HCT116 (cell line): ENCODE measurements around the gene TASP1.

Experiments used
- CTCF ChIP-seq, 3 experiments: fragments of 200-600 bp in 1 of 3; sonication (generic) in 1 of 3; IDR thresholded peaks in 2 of 3; conservative IDR thresholded peaks in 1 of 3; 2 replicates each; pipeline ENCODE4 v1.5.1; 2012 to 2017; ENCODE audit warnings: low read depth in 2 of 3, low read length in 2 of 3, antibody characterized with exemption in 1 of 3, borderline replicate concordance in 1 of 3, control low read depth in 1 of 3, mild to moderate bottlenecking in 1 of 3, mixed read lengths in 1 of 3, mixed run types in 1 of 3, moderate library complexity in 1 of 3; ENCODE audit not compliant: insufficient read depth in 1 of 3
- TF ChIP-seq, protein P1 (sequence below): IDR thresholded peaks from 2 replicates; pipeline ENCODE4 v1.6.1; 2012

DNA sequence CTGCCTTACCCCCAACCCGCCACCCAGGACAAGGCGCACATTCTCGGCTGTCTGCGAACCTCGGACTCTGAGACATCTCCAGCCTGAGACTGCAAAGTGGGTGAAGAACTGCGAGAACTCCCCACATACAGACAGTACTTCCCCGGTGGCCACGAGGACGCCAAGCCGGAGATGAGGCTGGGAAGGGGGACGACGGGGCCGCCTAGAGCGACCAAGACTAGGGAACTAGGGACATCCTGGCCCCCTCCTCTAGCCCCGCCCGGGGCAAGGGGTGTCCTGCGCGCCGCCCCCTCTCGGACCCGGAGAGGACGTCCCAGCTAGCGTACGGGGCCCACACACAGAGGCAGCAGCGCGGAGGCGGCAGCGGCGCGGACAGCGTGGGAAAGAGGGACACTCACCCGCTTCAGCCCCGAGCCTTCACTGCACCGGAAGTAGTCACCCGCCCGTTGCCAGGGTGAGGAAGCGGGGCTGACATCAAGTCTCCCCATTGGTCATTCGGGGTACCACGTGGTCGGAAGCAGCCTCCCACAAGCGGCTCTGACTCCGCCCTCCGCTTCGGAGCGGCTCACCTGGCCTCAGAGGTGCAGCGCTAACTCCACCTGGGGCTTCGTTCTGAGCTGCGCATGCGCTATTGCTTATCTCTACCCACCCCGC is at the start of gene TASP1:
- TF ChIP-seq CTCF (IDR thresholded peaks at IDR 0.05 in 2 of 3, conservative IDR thresholded peaks at IDR 0.05 in 1 of 3; ENCODE audit: borderline replicate concordance in 1 of 3, insufficient read depth in 1 of 3, low read depth in 2 of 3, low read length in 2 of 3) = no peak
- TF ChIP-seq, protein P1, sequence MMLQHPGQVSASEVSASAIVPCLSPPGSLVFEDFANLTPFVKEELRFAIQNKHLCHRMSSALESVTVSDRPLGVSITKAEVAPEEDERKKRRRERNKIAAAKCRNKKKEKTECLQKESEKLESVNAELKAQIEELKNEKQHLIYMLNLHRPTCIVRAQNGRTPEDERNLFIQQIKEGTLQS = no peak
